Mucosa of stomach (tissue), 1 donor: ENCODE results near the gene SSH2.

ENCODE experiments used
- H3K27me3 ChIP-seq: one replicate; pipeline ENCODE4 v1.7.0; 2013; ENCODE audit warnings: mild to moderate bottlenecking, low read length; ENCODE audit not compliant: control insufficient read depth, insufficient read depth
- H3K36me3 ChIP-seq: one replicate; pipeline ENCODE4 v1.7.0; 2013; ENCODE audit warnings: low read length; ENCODE audit not compliant: control insufficient read depth, insufficient read depth
- H3K4me1 ChIP-seq: one replicate; pipeline ENCODE4 v1.7.0; 2013; ENCODE audit warnings: mild to moderate bottlenecking, low read length; ENCODE audit not compliant: control insufficient read depth, insufficient read depth
- H3K4me3 ChIP-seq: one replicate; pipeline ENCODE4 v1.7.0; 2013; ENCODE audit warnings: low read length
- H3K9ac ChIP-seq: one replicate; pipeline ENCODE4 v1.7.0; 2013; ENCODE audit warnings: mild to moderate bottlenecking, low read length, moderate library complexity
- H3K9me3 ChIP-seq: one replicate; pipeline ENCODE4 v1.7.0; 2013; ENCODE audit warnings: mild to moderate bottlenecking, low read length, moderate library complexity; ENCODE audit not compliant: control insufficient read depth
- donor health status: Pancreatic carcinoma.

SSH2 gene

DNA sequence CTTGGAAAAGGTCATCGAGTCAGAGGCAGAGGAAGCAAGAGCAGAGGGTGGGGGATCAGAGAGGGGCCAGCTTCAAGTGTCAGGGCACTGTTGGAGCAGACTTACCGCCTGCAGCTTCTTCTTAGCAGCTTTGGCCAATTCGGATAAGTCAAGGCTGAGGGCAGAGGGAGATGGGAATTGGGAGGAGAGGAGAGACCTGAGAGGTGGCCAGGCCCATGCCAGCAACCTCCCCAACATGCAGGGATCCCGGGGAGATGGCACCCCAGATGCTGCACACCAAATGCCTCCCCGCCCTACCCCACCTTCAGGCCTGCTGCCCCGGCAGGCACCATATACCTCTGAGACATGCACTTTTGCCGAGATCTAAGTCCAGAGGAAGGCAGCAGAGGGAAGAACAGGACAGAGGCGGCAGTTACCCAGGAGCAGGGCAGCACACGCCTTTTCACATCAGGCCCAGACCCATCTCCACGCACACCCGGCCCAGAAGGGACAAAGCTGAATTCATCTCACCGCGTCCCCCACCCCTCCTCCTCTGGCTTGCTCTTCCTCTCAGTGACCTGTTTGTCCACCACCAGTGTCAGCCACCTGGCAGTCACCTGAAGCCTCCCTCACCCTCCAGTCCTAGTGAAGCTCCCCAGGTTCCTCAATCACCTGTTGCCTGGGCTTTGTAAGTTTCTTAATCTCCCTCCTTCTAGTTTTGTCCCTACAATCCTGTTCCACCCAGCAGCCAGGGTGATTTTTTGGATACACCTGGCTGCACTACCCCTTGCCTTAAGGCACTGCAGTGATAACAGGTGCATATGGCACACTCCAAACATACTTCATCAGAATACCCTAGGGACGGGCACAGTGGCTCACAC is 351.2 kb downstream of the SSH2 start:
- Histone ChIP-seq H3K36me3 (peaks cover 4% of the 10 kb centered on the region), H3K9ac (no peak overlapping the region), H3K4me1 (peaks cover 24% of the 10 kb centered on the region)

DNA sequence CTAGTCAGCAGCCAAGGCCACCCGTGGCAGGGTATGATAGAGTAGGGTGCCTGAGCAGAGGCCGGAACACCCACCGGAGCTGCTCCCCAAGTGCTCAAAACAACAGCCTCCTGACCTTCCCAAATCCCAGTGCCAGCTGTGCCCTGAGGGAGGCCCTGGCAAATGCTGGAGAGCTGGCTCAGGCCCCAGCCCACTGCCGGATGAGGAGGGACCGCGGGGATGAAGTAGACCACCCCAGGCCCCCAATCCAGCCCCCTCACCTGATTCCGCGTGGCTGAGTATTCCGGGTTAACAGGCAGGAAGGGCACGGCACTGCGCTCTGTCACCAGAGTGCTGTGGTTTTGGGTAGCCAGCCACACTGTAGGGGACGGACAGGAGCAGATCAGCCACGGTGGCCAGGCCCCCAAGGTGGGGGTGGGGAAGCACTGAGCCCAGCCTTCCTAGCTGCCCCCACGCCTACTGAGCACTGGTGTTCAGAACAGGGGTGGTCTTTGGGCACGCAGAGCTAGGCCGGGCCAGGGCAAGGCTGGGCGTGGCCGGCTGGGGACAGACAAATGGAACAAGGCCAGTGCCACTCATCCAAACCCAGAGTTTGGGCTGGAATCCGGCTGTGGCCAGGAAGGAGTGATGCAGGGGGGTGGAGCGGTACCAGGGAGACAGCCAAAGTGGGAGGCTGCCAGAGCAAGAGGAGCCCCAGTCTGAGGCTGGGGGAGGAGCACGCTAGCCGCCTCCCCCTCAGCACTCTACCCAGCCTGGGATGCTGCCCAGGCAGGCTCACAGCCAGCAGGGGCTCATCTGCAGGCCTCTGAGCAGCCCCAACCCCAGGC is 352.4 kb downstream of the SSH2 start:
- H3K9ac ChIP-seq, result no peak overlapping the region
- peaks cover 4% of the 10 kb centered on the region for H3K36me3 ChIP-seq

More for the DNA sequence above, 351.2 kb downstream of the SSH2 start:
- Histone ChIP-seq H3K9me3 (no peaks in the 10 kb centered on the region), H3K27me3 (no peaks in the 10 kb centered on the region), H3K4me3 (no peak overlapping the region)

DNA sequence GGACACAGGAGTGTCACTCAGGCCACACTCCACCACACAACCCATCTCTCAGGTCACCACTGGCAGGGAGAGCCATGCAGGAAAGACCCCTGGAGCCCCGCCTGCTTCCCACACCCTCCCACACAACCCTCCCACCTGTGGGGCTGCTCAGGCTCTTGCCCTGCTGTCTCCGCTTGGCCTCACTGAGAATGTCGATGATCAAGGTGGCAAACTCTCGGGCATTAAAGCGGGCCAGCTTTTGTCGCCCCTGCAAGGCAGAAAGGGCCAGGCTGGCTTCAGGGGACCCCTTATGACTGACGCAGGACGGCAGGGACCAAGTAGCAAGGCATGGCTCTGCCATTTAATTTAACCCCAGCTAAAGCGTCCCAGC is 353.0 kb downstream of the SSH2 start:
- H3K9me3 ChIP-seq, result no peaks in the 10 kb centered on the region
- H3K36me3 ChIP-seq, result peaks cover 4% of the 10 kb centered on the region
- H3K27me3 ChIP-seq, result no peaks in the 10 kb centered on the region
- H3K4me3 ChIP-seq, result no peak overlapping the region
- no peak overlapping the region for H3K9ac ChIP-seq
- peaks cover 33% of the 10 kb centered on the region for H3K4me1 ChIP-seq

More for the DNA sequence above, 352.4 kb downstream of the SSH2 start:
- no peak overlapping the region for H3K4me3 ChIP-seq
- peaks cover 30% of the 10 kb centered on the region for H3K4me1 ChIP-seq
- no peaks in the 10 kb centered on the region for H3K9me3 ChIP-seq
- H3K27me3 ChIP-seq, result no peaks in the 10 kb centered on the region

DNA sequence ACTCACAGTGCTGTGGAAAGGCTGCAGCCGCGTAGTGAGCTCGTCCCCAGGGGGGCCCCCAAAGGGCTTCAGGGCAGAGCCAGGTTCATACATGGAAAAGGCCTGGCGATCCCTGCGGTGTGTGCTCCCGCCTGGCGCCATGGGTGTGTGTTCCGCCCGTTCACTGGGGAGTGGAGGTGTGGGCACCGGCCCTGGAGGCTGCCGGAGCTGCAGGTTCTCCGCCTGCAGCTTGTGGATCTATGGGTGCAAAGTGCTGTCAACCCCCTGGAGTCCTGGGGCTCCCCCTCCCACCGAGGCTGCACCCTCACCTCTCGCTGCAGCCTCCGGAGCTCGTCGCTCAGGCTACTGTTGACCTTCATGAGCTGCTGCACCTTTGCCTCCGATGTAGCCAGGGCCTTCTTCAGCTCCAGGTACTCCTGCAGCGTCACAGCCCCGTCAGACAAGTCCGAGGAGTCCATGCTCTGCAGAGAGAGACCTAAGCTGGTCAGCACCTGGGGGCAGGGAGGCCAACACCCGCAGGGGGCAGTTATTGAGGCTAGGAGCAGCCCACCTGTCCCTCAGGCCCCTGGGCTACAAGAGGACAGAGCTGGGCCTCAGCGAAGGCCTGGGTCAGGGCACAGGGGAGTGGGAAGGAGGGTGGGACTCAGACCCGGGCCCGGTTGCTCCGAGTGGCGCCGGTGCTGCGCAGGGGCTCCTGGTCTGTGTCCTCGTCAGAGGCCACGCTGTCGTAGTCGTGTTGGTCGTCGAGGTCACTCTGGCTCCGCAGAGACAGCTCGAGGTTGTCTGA is 353.6 kb downstream of the SSH2 start:
- Histone ChIP-seq H3K4me1 (peaks cover 39% of the 10 kb centered on the region), H3K27me3 (no peaks in the 10 kb centered on the region), H3K4me3 (no peak overlapping the region), H3K36me3 (peaks cover 4% of the 10 kb centered on the region), H3K9me3 (no peaks in the 10 kb centered on the region), H3K9ac (no peak overlapping the region)
